Measurements from ENCODE around the gene PHYH. TPM values are rescaled to one million over a fixed set of nuclear protein-coding genes. Genes with fewer than 3 reads are reported as not detected.

The PHYH gene
- total RNA-seq, 1 experiment from 2014 or later: 52.3 TPM

- no peak overlapping the region for H3K4me3 Mint-ChIP-seq (ENCODE audit: unreplicated experiment)
- TF ChIP-seq CTCF (IDR thresholded peaks at IDR 0.05; ENCODE audit: insufficient read depth in 1 of 2, low read depth in 1 of 2, low read length in 1 of 2, severe bottlenecking in 1 of 2, unreplicated experiment in 1 of 2): no peak
- H3K4me3 ChIP-seq (ENCODE audit: low read depth, low read length): no peak overlapping the region
- no peak overlapping the region for H3K27ac Mint-ChIP-seq (ENCODE audit: unreplicated experiment)
- no peaks in the 10 kb centered on the region for H3K36me3 Mint-ChIP-seq (ENCODE audit: insufficient read depth, unreplicated experiment)
- POLR2A ChIA-PET: no interaction called here
- no peaks in the 10 kb centered on the region for H3K27me3 ChIP-seq (replicated peaks; ENCODE audit: control insufficient read depth, insufficient read depth, low read length)
- BruUV-seq (replicated peaks): no TSS peak
- H3K27me3 Mint-ChIP-seq (ENCODE audit: insufficient read depth, unreplicated experiment): no peaks in the 10 kb centered on the region
- CTCF ChIA-PET: no interaction called here
- H3K4me1 ChIP-seq: 0 out of 2 replicates have a peak, but pooled peaks cover 3% of the 10 kb centered on the region
- H3K9me3 ChIP-seq: no peaks in the 10 kb centered on the region
- no peaks in the 10 kb centered on the region for H3K4me1 Mint-ChIP-seq (ENCODE audit: low read depth, unreplicated experiment)
- intact Hi-C loops (cut with micrococcal nuclease; ENCODE audit: unreplicated experiment): no loop called here
- no peaks in the 10 kb centered on the region for H3K36me3 ChIP-seq (ENCODE audit: control insufficient read depth, insufficient read depth, low read length)
- no peaks in the 10 kb centered on the region for H3K9me3 Mint-ChIP-seq (ENCODE audit: unreplicated experiment)
- DNase-seq: no peak
Observed at GRCh38 chr10:13309792-13310191, 9.9 kb upstream of the PHYH start.

- Mint-ChIP-seq H3K4me1 (ENCODE audit: low read depth, unreplicated experiment) (no peaks in the 10 kb centered on the region), H3K36me3 (ENCODE audit: insufficient read depth, unreplicated experiment) (no peaks in the 10 kb centered on the region), H3K9me3 (ENCODE audit: unreplicated experiment) (no peaks in the 10 kb centered on the region), H3K4me3 (ENCODE audit: unreplicated experiment) (no peak overlapping the region), H3K27me3 (ENCODE audit: insufficient read depth, unreplicated experiment) (no peaks in the 10 kb centered on the region), H3K27ac (ENCODE audit: unreplicated experiment) (no peak overlapping the region)
- intact Hi-C loops (cut with micrococcal nuclease; ENCODE audit: unreplicated experiment): no loop called here
- Histone ChIP-seq H3K4me1 (0 out of 2 replicates have a peak, but pooled peaks cover 3% of the 10 kb centered on the region), H3K9me3 (no peaks in the 10 kb centered on the region), H3K27me3 (replicated peaks; ENCODE audit: control insufficient read depth, insufficient read depth, low read length) (no peaks in the 10 kb centered on the region), H3K36me3 (ENCODE audit: control insufficient read depth, insufficient read depth, low read length) (no peaks in the 10 kb centered on the region), H3K4me3 (ENCODE audit: low read depth, low read length) (no peak overlapping the region)
- BruUV-seq (replicated peaks): no TSS peak
- no peak for DNase-seq
- TF ChIP-seq CTCF (IDR thresholded peaks at IDR 0.05; ENCODE audit: insufficient read depth in 1 of 2, low read depth in 1 of 2, low read length in 1 of 2, severe bottlenecking in 1 of 2, unreplicated experiment in 1 of 2): no peak
- ChIA-PET CTCF (interaction anchor here (0.6 to 0.7 kb wide), 2 partner anchors 253 to 447 kb away, joined by 3 to 4 read pairs; no protein-coding TSS in a partner anchor), POLR2A (interaction anchor here (0.8 kb wide), 1 partner anchor 8 kb away, joined by 6 read pairs; the partner anchor contains the start of gene PHYH)
Observed at GRCh38 chr10:13308096-13308495, 8.2 kb upstream of the PHYH start.

GRCh38 chr10:13306103-13306502, 6.2 kb upstream of the PHYH start:
- intact Hi-C loops (cut with micrococcal nuclease; ENCODE audit: unreplicated experiment): no loop called here
- H3K36me3 ChIP-seq (ENCODE audit: control insufficient read depth, insufficient read depth, low read length): no peaks in the 10 kb centered on the region
- no TSS peak for BruUV-seq (replicated peaks)
- Mint-ChIP-seq H3K9me3 (ENCODE audit: unreplicated experiment) (no peaks in the 10 kb centered on the region), H3K27ac (ENCODE audit: unreplicated experiment) (no peak overlapping the region), H3K4me1 (ENCODE audit: low read depth, unreplicated experiment) (peaks cover 14% of the 10 kb centered on the region), H3K4me3 (ENCODE audit: unreplicated experiment) (no peak overlapping the region), H3K36me3 (ENCODE audit: insufficient read depth, unreplicated experiment) (peaks cover 13% of the 10 kb centered on the region), H3K27me3 (ENCODE audit: insufficient read depth, unreplicated experiment) (no peaks in the 10 kb centered on the region)
- no peak overlapping the region for H3K4me3 ChIP-seq (ENCODE audit: low read depth, low read length)
- ChIA-PET CTCF (no interaction called here), POLR2A (no interaction called here)
- TF ChIP-seq CTCF (IDR thresholded peaks at IDR 0.05; ENCODE audit: insufficient read depth in 1 of 2, low read depth in 1 of 2, low read length in 1 of 2, severe bottlenecking in 1 of 2, unreplicated experiment in 1 of 2): no peak
- H3K4me1 ChIP-seq: 0 out of 2 replicates have a peak, but pooled peaks cover 10% of the 10 kb centered on the region
- no peak for DNase-seq
- no peaks in the 10 kb centered on the region for H3K9me3 ChIP-seq
- no peaks in the 10 kb centered on the region for H3K27me3 ChIP-seq (replicated peaks; ENCODE audit: control insufficient read depth, insufficient read depth, low read length)

Data from Caco-2 (cell line).